ENCODE data around the gene VSIG1.
A peak's percentile ranks its signal among the peaks of the same experiment; 100 is the strongest.

The VSIG1 gene

DNA sequence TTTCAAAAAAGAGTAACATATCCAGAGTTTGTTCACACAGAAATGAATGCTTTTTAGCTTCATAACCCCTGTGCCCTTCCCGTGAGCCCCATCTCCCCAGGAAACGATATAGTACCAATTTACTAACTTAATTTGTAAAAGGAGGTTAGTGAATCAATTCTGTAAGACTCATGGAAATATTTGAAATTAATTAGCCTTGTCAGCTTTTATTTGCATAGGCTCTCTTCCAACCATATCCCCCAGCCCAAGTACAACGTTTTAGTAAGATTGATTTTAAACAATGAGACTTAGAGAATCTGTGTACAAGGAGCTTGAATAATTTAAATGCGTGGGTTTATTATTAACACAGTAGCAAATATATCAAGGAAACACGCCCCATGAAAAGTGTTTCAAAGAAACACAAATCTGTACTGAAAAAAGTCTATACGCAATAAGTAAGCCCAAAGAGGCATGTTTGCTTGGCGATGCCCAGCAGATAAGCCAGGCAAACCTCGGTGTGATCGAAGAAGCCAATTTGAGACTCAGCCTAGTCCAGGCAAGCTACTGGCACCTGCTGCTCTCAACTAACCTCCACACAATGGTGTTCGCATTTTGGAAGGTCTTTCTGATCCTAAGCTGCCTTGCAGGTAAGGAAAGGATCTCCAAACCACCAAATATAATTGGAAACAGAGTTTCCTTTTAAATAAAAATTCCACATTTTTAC lies at the start of gene VSIG1:
Gene VSIG1, plus strand, starts transcription at position 512 of the 703 bp plus-strand sequence. Its CDS starts 66 bp downstream, at position 578.
- TF ChIP-seq, protein P1, sequence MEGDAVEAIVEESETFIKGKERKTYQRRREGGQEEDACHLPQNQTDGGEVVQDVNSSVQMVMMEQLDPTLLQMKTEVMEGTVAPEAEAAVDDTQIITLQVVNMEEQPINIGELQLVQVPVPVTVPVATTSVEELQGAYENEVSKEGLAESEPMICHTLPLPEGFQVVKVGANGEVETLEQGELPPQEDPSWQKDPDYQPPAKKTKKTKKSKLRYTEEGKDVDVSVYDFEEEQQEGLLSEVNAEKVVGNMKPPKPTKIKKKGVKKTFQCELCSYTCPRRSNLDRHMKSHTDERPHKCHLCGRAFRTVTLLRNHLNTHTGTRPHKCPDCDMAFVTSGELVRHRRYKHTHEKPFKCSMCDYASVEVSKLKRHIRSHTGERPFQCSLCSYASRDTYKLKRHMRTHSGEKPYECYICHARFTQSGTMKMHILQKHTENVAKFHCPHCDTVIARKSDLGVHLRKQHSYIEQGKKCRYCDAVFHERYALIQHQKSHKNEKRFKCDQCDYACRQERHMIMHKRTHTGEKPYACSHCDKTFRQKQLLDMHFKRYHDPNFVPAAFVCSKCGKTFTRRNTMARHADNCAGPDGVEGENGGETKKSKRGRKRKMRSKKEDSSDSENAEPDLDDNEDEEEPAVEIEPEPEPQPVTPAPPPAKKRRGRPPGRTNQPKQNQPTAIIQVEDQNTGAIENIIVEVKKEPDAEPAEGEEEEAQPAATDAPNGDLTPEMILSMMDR (IDR thresholded peaks at IDR 0.05; ENCODE audit: borderline replicate concordance, insufficient read depth, low read depth, low read length), result no peak
- H3K4me3 ChIP-seq (ENCODE audit: low read depth, low read length), result no peak within 1 kb of the TSS

DNA sequence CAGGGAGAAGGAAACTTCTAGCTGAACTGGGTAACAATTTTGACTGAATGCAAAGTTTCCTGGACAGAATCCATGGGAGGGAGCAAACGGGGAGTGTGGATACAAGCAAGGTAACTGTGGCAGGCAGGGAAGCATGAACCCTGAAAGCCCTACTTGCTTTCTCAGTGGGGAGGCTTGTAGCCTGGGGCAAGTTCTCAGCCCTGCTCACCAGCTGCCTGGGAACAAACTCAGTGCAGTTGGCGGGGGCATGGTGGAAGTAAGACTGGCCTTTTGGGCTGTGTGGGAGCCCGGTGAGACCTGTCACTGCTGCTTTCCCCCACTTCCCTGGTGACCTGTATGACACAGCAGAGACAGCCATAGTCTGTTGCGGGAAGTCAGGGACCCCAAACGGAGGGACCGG lies 48.7 kb upstream of the VSIG1 start:
- TF ChIP-seq, protein P1 (IDR thresholded peaks at IDR 0.05; ENCODE audit: borderline replicate concordance, insufficient read depth, low read depth, low read length), result no peak
- no peak overlapping the region for H3K4me3 ChIP-seq (ENCODE audit: low read depth, low read length)

DNA sequence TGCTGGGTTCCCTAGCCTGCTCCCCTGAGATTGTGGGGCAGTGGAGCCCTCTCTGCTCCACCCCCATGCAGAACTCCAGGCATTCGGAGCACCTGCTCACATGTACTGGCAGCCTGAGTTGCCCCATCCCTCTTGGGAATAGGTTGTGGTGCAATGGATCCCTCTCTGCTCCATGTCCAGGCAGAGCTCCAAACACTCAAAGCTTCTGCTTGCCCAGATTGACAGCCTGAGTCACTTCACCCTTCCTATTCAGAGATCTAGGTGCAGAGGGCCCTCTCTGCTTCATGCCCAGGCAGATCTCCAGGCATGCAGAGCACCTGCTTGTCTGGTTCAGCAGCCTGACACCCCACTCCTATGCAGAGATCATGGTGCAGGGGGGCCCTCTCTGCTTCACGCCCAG lies 44.1 kb upstream of the VSIG1 start:
- TF ChIP-seq, protein P1 (IDR thresholded peaks at IDR 0.05; ENCODE audit: borderline replicate concordance, insufficient read depth, low read depth, low read length), result no peak

DNA sequence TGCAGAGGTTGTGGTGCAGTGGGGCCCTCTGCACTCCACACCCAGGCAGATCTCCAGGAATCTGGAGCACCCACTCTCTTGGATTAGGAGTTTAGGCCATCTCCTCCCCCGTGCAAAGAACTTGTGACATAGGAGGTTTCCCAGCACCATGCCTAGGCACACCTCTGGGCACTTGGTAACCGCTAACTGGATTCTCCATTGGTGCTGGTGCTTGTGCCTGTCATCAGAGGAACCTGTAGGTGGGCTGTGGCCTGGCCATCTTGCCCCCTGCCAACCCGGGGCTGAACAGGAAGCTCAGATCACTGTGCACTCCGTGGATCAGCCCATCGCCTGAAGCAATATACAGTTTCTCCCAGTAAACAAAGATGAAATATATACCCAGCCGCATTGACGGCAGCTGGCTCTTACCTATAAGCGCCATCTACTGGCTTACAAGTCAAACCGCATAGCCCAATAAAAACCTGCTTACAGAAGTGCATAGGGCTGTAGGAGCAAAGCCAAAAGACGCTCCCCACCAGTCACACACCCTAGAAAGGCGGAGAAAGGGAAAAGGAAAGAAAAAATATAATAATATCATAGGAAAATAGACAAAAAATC lies 43.5 kb upstream of the VSIG1 start:
- H3K4me3 ChIP-seq (ENCODE audit: low read depth, low read length), result no peak overlapping the region
- TF ChIP-seq, protein P1 (IDR thresholded peaks at IDR 0.05; ENCODE audit: borderline replicate concordance, insufficient read depth, low read depth, low read length), result peak; percentile 64

More for the DNA sequence above, 44.1 kb upstream of the VSIG1 start:
- no peak overlapping the region for H3K4me3 ChIP-seq (ENCODE audit: low read depth, low read length)

DNA sequence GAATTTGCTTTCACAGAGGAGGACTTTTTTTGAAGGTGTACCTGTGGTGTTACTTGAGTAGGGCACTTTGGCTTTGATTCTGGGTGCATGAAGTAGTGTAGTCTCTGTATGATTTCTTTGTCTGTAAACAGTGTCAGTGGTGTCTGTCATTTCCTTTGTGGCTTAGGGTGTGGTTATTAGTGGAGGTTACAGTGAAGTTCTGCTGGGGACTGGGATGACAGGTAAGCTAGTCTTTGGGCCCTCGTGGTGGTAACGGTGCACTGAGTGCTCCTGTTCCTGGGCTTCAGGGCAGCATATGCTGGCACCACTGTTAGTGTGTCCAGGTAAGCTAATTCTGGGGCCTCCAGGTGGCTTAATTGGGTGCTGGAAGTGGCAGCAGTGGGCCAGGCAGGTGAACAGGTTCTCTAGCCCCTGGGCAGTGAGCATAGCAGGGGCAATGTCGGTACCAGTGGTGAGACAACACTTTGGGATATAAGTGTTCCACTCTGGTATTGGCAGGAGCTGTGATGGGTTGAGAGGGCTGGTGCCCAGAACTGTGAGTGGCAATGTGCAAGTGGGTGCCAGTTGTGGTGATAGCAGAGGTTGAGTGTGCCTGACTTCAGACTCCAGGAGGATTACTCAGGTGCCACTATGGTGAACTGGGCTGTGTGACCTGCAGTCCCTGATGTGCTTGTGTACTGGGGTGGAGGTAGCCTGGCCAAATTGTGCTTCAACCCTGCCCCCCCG lies 26.0 kb upstream of the VSIG1 start:
- TF ChIP-seq, protein P1 (IDR thresholded peaks at IDR 0.05; ENCODE audit: borderline replicate concordance, insufficient read depth, low read depth, low read length), result no peak
- no peak overlapping the region for H3K4me3 ChIP-seq (ENCODE audit: low read depth, low read length)

DNA sequence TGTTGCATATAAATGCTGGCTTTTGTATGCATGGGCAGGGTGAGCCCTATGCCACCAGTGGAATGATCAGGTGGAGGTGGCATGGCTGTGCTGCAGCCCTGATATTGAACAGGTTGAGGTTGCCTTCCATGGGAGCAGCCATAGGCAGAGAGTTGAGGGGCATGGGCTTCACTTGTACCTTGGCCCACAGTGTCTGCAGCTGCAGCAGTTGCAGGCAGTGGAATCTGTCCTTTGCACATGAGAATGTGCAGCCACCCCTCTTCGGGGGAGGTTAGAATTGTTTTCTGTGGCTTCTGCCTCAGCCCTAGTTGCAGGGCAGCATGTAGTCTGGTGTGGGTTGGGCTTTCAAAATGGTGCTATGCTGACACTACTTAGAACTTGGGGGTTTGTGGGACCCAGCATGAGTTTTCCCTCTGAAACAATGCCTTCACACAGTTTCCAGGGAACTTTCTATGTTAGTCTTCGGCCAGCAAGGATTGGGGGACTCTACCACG lies 25.4 kb upstream of the VSIG1 start:
- no peak overlapping the region for H3K4me3 ChIP-seq (ENCODE audit: low read depth, low read length)
- TF ChIP-seq, protein P1 (IDR thresholded peaks at IDR 0.05; ENCODE audit: borderline replicate concordance, insufficient read depth, low read depth, low read length), result no peak
